Measurements from ENCODE around the gene IDE.
"Not testable (repeated sequence)": the region's sequence is repeated elsewhere in the genome, so short reads cannot be mapped to it uniquely, and the experiment has no call there.

The IDE gene

GRCh38 chr10:92590623-92591549 is 17.0 kb upstream of the IDE start:
- WGBS = 40% methylated on average over 19 of the region's 19 CpGs
- no peaks in the 10 kb centered on the region for H3K9me3 ChIP-seq (ENCODE audit: insufficient read depth, low read depth, low read length)
- H3K9ac ChIP-seq (ENCODE audit: low read depth, low read length) = peak overlapping the region; percentile 77
- H3K27me3 ChIP-seq (ENCODE audit: insufficient read depth, low read length) = no peaks in the 10 kb centered on the region
- H3K4me3 ChIP-seq (ENCODE audit: low read length) = peak overlapping the region; percentile 60
- no peaks in the 10 kb centered on the region for H3K36me3 ChIP-seq (ENCODE audit: insufficient read depth, low read length)
- peak overlapping the region; percentile 85 for H3K27ac ChIP-seq (ENCODE audit: low read depth, low read length)
- H3K4me1 ChIP-seq (ENCODE audit: insufficient read depth, low read length) = 0 out of 2 replicates have a peak, but pooled peaks cover 3% of the 10 kb centered on the region

GRCh38 chr10:92582347-92582746 is 8.5 kb upstream of the IDE start:
- H3K4me3 ChIP-seq (ENCODE audit: low read length); H3K9ac ChIP-seq (ENCODE audit: low read depth, low read length); H3K4me1 ChIP-seq (ENCODE audit: insufficient read depth, low read length); H3K27ac ChIP-seq (ENCODE audit: low read depth, low read length); H3K27me3 ChIP-seq (ENCODE audit: insufficient read depth, low read length); H3K36me3 ChIP-seq (ENCODE audit: insufficient read depth, low read length); H3K9me3 ChIP-seq (ENCODE audit: insufficient read depth, low read depth, low read length): not testable (repeated sequence)
- WGBS = 96% methylated on average over 6 of the region's 6 CpGs

- Histone ChIP-seq H3K27ac (ENCODE audit: low read depth, low read length) (no peak overlapping the region), H3K36me3 (ENCODE audit: insufficient read depth, low read length) (no peaks in the 10 kb centered on the region), H3K9me3 (ENCODE audit: insufficient read depth, low read depth, low read length) (no peaks in the 10 kb centered on the region), H3K4me3 (ENCODE audit: low read length) (no peak overlapping the region), H3K9ac (ENCODE audit: low read depth, low read length) (no peak overlapping the region), H3K4me1 (ENCODE audit: insufficient read depth, low read length) (peaks cover 19% of the 10 kb centered on the region), H3K27me3 (ENCODE audit: insufficient read depth, low read length) (no peaks in the 10 kb centered on the region)
Observed at GRCh38 chr10:92575961-92576360, 2.1 kb upstream of the IDE start.

GRCh38 chr10:92574548-92575261 is 812 bp upstream of the IDE start:
- H3K27ac ChIP-seq (ENCODE audit: low read depth, low read length) = peak overlapping the region; percentile 92; the same call in 1 of the 2 replicates
- peak overlapping the region; percentile 93 for H3K9ac ChIP-seq (ENCODE audit: low read depth, low read length)
- H3K36me3 ChIP-seq (ENCODE audit: insufficient read depth, low read length) = 0 out of 2 replicates have a peak, but pooled peaks cover under 1% of the 10 kb centered on the region
- H3K9me3 ChIP-seq (ENCODE audit: insufficient read depth, low read depth, low read length) = no peaks in the 10 kb centered on the region
- no peaks in the 10 kb centered on the region for H3K27me3 ChIP-seq (ENCODE audit: insufficient read depth, low read length)
- WGBS = 11% methylated on average over 21 of the region's 22 CpGs
- peak overlapping the region; percentile 87 for H3K4me3 ChIP-seq (ENCODE audit: low read length)
- peaks cover 19% of the 10 kb centered on the region for H3K4me1 ChIP-seq (ENCODE audit: insufficient read depth, low read length)

GRCh38 chr10:92573091-92573797 is 649 bp downstream of the IDE start:
- peaks cover 20% of the 10 kb centered on the region for H3K4me1 ChIP-seq (ENCODE audit: insufficient read depth, low read length)
- under 1% methylated on average over 56 of the region's 56 CpGs for WGBS
- H3K27ac ChIP-seq (ENCODE audit: low read depth, low read length) = peak overlapping the region; percentile 92; the same call in 1 of the 2 replicates
- H3K36me3 ChIP-seq (ENCODE audit: insufficient read depth, low read length) = peaks cover 11% of the 10 kb centered on the region; the same call in 1 of the 2 replicates
- peak overlapping the region; percentile 93 for H3K9ac ChIP-seq (ENCODE audit: low read depth, low read length)
- H3K4me3 ChIP-seq (ENCODE audit: low read length) = peak overlapping the region; percentile 87
- H3K9me3 ChIP-seq (ENCODE audit: insufficient read depth, low read depth, low read length) = no peaks in the 10 kb centered on the region
- H3K27me3 ChIP-seq (ENCODE audit: insufficient read depth, low read length) = no peaks in the 10 kb centered on the region

GRCh38 chr10:92572362-92573090 is 1.4 kb downstream of the IDE start:
- peak overlapping the region; percentile 87 for H3K4me3 ChIP-seq (ENCODE audit: low read length)
- peaks cover 11% of the 10 kb centered on the region; the same call in 1 of the 2 replicates for H3K36me3 ChIP-seq (ENCODE audit: insufficient read depth, low read length)
- H3K27me3 ChIP-seq (ENCODE audit: insufficient read depth, low read length) = no peaks in the 10 kb centered on the region
- WGBS = 36% methylated on average over 8 of the region's 8 CpGs
- peaks cover 27% of the 10 kb centered on the region for H3K4me1 ChIP-seq (ENCODE audit: insufficient read depth, low read length)
- no peak overlapping the region for H3K27ac ChIP-seq (ENCODE audit: low read depth, low read length)
- H3K9ac ChIP-seq (ENCODE audit: low read depth, low read length) = peak overlapping the region; percentile 93
- H3K9me3 ChIP-seq (ENCODE audit: insufficient read depth, low read depth, low read length) = no peaks in the 10 kb centered on the region

GRCh38 chr10:92571649-92572048 is 2.2 kb downstream of the IDE start:
- H3K4me3 ChIP-seq (ENCODE audit: low read length) = peak overlapping the region; percentile 87; the same call in 1 of the 2 replicates
- H3K36me3 ChIP-seq (ENCODE audit: insufficient read depth, low read length) = peaks cover 11% of the 10 kb centered on the region; the same call in 1 of the 2 replicates
- H3K4me1 ChIP-seq (ENCODE audit: insufficient read depth, low read length) = peaks cover 27% of the 10 kb centered on the region
- WGBS = 93% methylated on average over 2 of the region's 2 CpGs
- H3K27me3 ChIP-seq (ENCODE audit: insufficient read depth, low read length) = no peaks in the 10 kb centered on the region
- no peaks in the 10 kb centered on the region for H3K9me3 ChIP-seq (ENCODE audit: insufficient read depth, low read depth, low read length)
- H3K9ac ChIP-seq (ENCODE audit: low read depth, low read length) = no peak overlapping the region
- no peak overlapping the region for H3K27ac ChIP-seq (ENCODE audit: low read depth, low read length)

GRCh38 chr10:92569663-92570062 is 4.2 kb downstream of the IDE start:
- Histone ChIP-seq H3K36me3 (ENCODE audit: insufficient read depth, low read length) (peaks cover 17% of the 10 kb centered on the region; the same call in 1 of the 2 replicates), H3K4me1 (ENCODE audit: insufficient read depth, low read length) (peaks cover 22% of the 10 kb centered on the region)
- H3K9ac ChIP-seq (ENCODE audit: low read depth, low read length); H3K4me3 ChIP-seq (ENCODE audit: low read length); H3K27me3 ChIP-seq (ENCODE audit: insufficient read depth, low read length); H3K27ac ChIP-seq (ENCODE audit: low read depth, low read length); H3K9me3 ChIP-seq (ENCODE audit: insufficient read depth, low read depth, low read length): not testable (repeated sequence)
- 97% methylated on average over 5 of the region's 5 CpGs for WGBS

- Histone ChIP-seq H3K9me3 (ENCODE audit: insufficient read depth, low read depth, low read length) (no peaks in the 10 kb centered on the region), H3K4me3 (ENCODE audit: low read length) (no peak overlapping the region), H3K4me1 (ENCODE audit: insufficient read depth, low read length) (peaks cover 22% of the 10 kb centered on the region), H3K9ac (ENCODE audit: low read depth, low read length) (no peak overlapping the region), H3K27me3 (ENCODE audit: insufficient read depth, low read length) (no peaks in the 10 kb centered on the region), H3K27ac (ENCODE audit: low read depth, low read length) (no peak overlapping the region), H3K36me3 (ENCODE audit: insufficient read depth, low read length) (peaks cover 17% of the 10 kb centered on the region; the same call in 1 of the 2 replicates)
- 92% methylated on average over 2 of the region's 2 CpGs for WGBS
Observed at GRCh38 chr10:92569071-92569470, 4.8 kb downstream of the IDE start.

GRCh38 chr10:92567952-92568600 is 5.8 kb downstream of the IDE start:
- 81% methylated on average over 4 of the region's 4 CpGs for WGBS
- Histone ChIP-seq H3K36me3 (ENCODE audit: insufficient read depth, low read length) (peaks cover 17% of the 10 kb centered on the region; the same call in 1 of the 2 replicates), H3K9me3 (ENCODE audit: insufficient read depth, low read depth, low read length) (no peaks in the 10 kb centered on the region), H3K9ac (ENCODE audit: low read depth, low read length) (no peak overlapping the region), H3K27ac (ENCODE audit: low read depth, low read length) (no peak overlapping the region), H3K4me1 (ENCODE audit: insufficient read depth, low read length) (peaks cover 22% of the 10 kb centered on the region), H3K27me3 (ENCODE audit: insufficient read depth, low read length) (no peaks in the 10 kb centered on the region), H3K4me3 (ENCODE audit: low read length) (no peak overlapping the region)
